HepG2 (cell line): ENCODE results near the gene CAMTA2. TPM values are rescaled to one million over a fixed set of nuclear protein-coding genes. Genes with fewer than 3 reads are reported as not detected.

Experiments used
- GMEB2 ChIP-seq: IDR thresholded peaks from 2 replicates; pipeline ENCODE4 v1.6.1; 2016; ENCODE audit warnings: missing biosample characterization, missing genetic modification reagents, low read depth
- GTF3A ChIP-seq: sonication (generic); formaldehyde crosslinking; conservative IDR thresholded peaks from 2 replicates; pipeline ENCODE4 v1.4.0; 2020; ENCODE audit warnings: mild to moderate bottlenecking, missing genetic modification reagents
- HBP1 ChIP-seq: IDR thresholded peaks from 2 replicates; pipeline ENCODE4 v1.6.1; 2016; ENCODE audit warnings: low read depth, control low read depth
- HNF4A ChIP-seq: sonication (generic); formaldehyde crosslinking; IDR thresholded peaks from 2 replicates; pipeline ENCODE4 v1.4.0; 2020; ENCODE audit warnings: missing genetic modification reagents
- HOXD1 ChIP-seq: sonication (generic); formaldehyde crosslinking; IDR thresholded peaks from 2 replicates; pipeline ENCODE4 v1.5.0; 2020; ENCODE audit warnings: missing genetic modification reagents
- KDM2A ChIP-seq: sonication (generic); formaldehyde crosslinking; IDR thresholded peaks from 2 replicates; pipeline ENCODE4 v1.4.0; 2020; ENCODE audit warnings: low read depth, missing genetic modification reagents, borderline replicate concordance
- KLF11 ChIP-seq: IDR thresholded peaks from 2 replicates; pipeline ENCODE4 v1.6.1; 2016; ENCODE audit warnings: missing compliant biosample characterization
- MLX ChIP-seq: IDR thresholded peaks from 2 replicates; pipeline ENCODE4 v1.6.1; 2016
- NFE2L2 ChIP-seq: fragments of 150-350 bp; IDR thresholded peaks from 2 replicates; pipeline ENCODE4 v1.6.1; 2014; ENCODE audit warnings: low read length
- PAXIP1 ChIP-seq: sonication (generic); formaldehyde crosslinking; conservative IDR thresholded peaks from 2 replicates; pipeline ENCODE4 v1.4.0; 2020; ENCODE audit warnings: mild to moderate bottlenecking, missing genetic modification reagents, moderate library complexity
- THAP7 ChIP-seq: sonication (generic); formaldehyde crosslinking; IDR thresholded peaks from 2 replicates; pipeline ENCODE4 v1.8.1; 2023; ENCODE audit warnings: mild to moderate bottlenecking, missing genetic modification reagents
- USF2 ChIP-seq, 2 experiments: sonication (generic) in 1 of 2; formaldehyde crosslinking in 1 of 2; IDR thresholded peaks; 2 replicates each; pipeline versions ENCODE4 v1.5.1 to v1.6.1; 2011 to 2020; ENCODE audit warnings: borderline replicate concordance in 1 of 2, low read depth in 1 of 2, low read length in 1 of 2, mild to moderate bottlenecking in 1 of 2, missing genetic modification reagents in 1 of 2, moderate library complexity in 1 of 2
- ZNF20 ChIP-seq: sonication (generic); formaldehyde crosslinking; IDR thresholded peaks from 2 replicates; pipeline ENCODE4 v1.4.0; 2020; ENCODE audit warnings: mild to moderate bottlenecking, moderate library complexity, missing genetic modification reagents
- ZNF263 ChIP-seq: sonication (generic); formaldehyde crosslinking; IDR thresholded peaks from 2 replicates; pipeline ENCODE4 v1.4.0; 2020; ENCODE audit warnings: missing genetic modification reagents
- ZNF558 ChIP-seq: sonication (generic); formaldehyde crosslinking; IDR thresholded peaks from 2 replicates; pipeline ENCODE4 v1.9.0; 2022; ENCODE audit warnings: mild to moderate bottlenecking, missing genetic modification reagents, borderline replicate concordance
- ZNF597 ChIP-seq: sonication (generic); formaldehyde crosslinking; IDR thresholded peaks from 2 replicates; pipeline ENCODE4 v1.5.0; 2020; ENCODE audit warnings: missing genetic modification reagents
- ZNF713 ChIP-seq: sonication (generic); formaldehyde crosslinking; IDR thresholded peaks from 2 replicates; pipeline ENCODE4 v1.4.0; 2020; ENCODE audit warnings: mild to moderate bottlenecking, missing genetic modification reagents
- polyA plus RNA-seq, 8 experiments: library from polyadenylated mRNA; depleted of rRNA in 3 of 8; stranded (reverse) in 7 of 8; unstranded in 1 of 8; fragments of >200 nt; fragmentation: Illumina TruSeq in 4 of 8; extraction: Trizol in 4 of 8; gene quantifications; 2 replicates each; pipeline versions ENCODE4 v1.2.1 to v1.2.3, GENCODE V29; 2011 to 2016; ENCODE audit warnings: low read depth in 4 of 8, missing spikeins in 1 of 8, mixed read lengths in 1 of 8; ENCODE audit not compliant: insufficient read depth in 1 of 8
- total RNA-seq, 5 experiments: library from RNA; depleted of rRNA; stranded (reverse); fragments of >200 nt; fragmentation: Illumina TruSeq; extraction: Trizol; gene quantifications; 2 replicates each; pipeline ENCODE4 v1.2.3, GENCODE V29; 2016; ENCODE audit warnings: low read depth in 1 of 5

CAMTA2 gene
- total and polyA plus RNA-seq, 2 of the 13 experiments (the other 11 are each of a cell fraction or from before 2014, with no cell fraction given) = 4.1 to 7.1 TPM

GRCh38 chr17:4969551-4970173 lies 17.8 kb downstream of the CAMTA2 start (continued):
- no peak for TF ChIP-seq HBP1 (CRISPR knock-in tag)
- TF ChIP-seq PAXIP1 (CRISPR knock-in tag) = peak; percentile 28; the same call in 1 of the 2 replicates
- TF ChIP-seq HNF4A (CRISPR knock-in tag) = peak; percentile 78
- 0 out of 2 replicates have a peak, but pooled peaks have one; percentile 59 for TF ChIP-seq KDM2A (CRISPR knock-in tag)
- TF ChIP-seq ZNF20 (CRISPR knock-in tag) = no peak
- 0 out of 2 replicates have a peak, but pooled peaks have one; percentile 13 for TF ChIP-seq ZNF263 (CRISPR knock-in tag)
- TF ChIP-seq ZNF713 (CRISPR knock-in tag) = no peak
- no peak for TF ChIP-seq GMEB2 (CRISPR knock-in tag)
- TF ChIP-seq ZNF597 (CRISPR knock-in tag) = no peak
- TF ChIP-seq MLX (CRISPR knock-in tag) = no peak
- TF ChIP-seq KLF11 (CRISPR knock-in tag) = no peak
- TF ChIP-seq NFE2L2 = no peak
- no peak for TF ChIP-seq USF2 (IDR thresholded peaks at IDR 0.05; ENCODE audit: low read depth, low read length)
- no peak for TF ChIP-seq USF2 (CRISPR knock-in tag; IDR thresholded peaks at IDR 0.05; ENCODE audit: borderline replicate concordance)
- TF ChIP-seq ZNF558 (CRISPR knock-in tag) = no peak
- no peak for TF ChIP-seq THAP7 (CRISPR knock-in tag)
- TF ChIP-seq HOXD1 = no peak
- no peak for TF ChIP-seq GTF3A (CRISPR knock-in tag)
